Activated naive CD8-positive, alpha-beta T cell treated with anti-CD3 and anti-CD28 coated beads, Interleukin-2, amount 50 U/mL, for 24 hours (primary cell): ENCODE measurements around the gene NEK2.
"Not testable (repeated sequence)": the region's sequence is repeated elsewhere in the genome, so short reads cannot be mapped to it uniquely, and the experiment has no call there.

Experiments
- ATAC-seq: fragments of 150-1000 bp; cut with Tn5 transposase; one replicate; pipeline ENCODE4 v1.10.0; 2021
- DNase-seq: peaks from one replicate; pipeline ENCODE4 v3.0.0; 2021
- H3K27ac Mint-ChIP-seq: one replicate; pipeline ENCODE4 v1.8.0; 2021; ENCODE audit warnings: mild to moderate bottlenecking, mixed read lengths
- H3K27me3 Mint-ChIP-seq: one replicate; pipeline ENCODE4 v1.8.0; 2021; ENCODE audit warnings: mixed read lengths
- H3K36me3 Mint-ChIP-seq: one replicate; pipeline ENCODE4 v1.8.0; 2021; ENCODE audit warnings: low read depth, mixed read lengths
- H3K4me1 Mint-ChIP-seq: one replicate; pipeline ENCODE4 v1.8.0; 2021; ENCODE audit warnings: mixed read lengths
- H3K4me3 Mint-ChIP-seq: one replicate; pipeline ENCODE4 v1.8.0; 2021; ENCODE audit warnings: mild to moderate bottlenecking, moderate library complexity, mixed read lengths
- H3K9me3 Mint-ChIP-seq: one replicate; pipeline ENCODE4 v1.8.0; 2021; ENCODE audit warnings: mixed read lengths

Gene NEK2

DNA sequence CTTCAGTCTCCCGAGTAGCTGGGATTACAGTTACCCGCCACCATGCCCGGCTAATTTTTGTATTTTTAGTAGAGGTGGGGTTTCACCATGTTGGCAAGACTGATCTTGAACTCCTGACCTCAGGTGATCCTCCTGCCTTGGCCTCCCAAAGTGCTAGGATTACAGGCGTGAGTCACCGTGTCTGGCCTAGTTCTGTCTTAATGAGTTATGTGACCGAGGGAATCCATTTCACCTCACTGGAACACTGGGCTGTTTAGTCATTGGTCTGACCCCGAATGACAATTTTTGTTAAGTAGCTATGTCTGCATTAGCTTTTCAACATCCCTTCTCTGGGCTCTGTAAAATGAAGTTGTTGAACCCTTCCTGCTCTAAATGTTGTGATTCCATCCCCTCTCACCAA, 6.8 kb upstream of the NEK2 start:
- H3K4me1 Mint-ChIP-seq = peaks cover 13% of the 10 kb centered on the region
- not testable (repeated sequence) for H3K9me3 Mint-ChIP-seq, DNase-seq, H3K27me3 Mint-ChIP-seq, ATAC-seq, H3K27ac Mint-ChIP-seq, H3K36me3 Mint-ChIP-seq, H3K4me3 Mint-ChIP-seq

DNA sequence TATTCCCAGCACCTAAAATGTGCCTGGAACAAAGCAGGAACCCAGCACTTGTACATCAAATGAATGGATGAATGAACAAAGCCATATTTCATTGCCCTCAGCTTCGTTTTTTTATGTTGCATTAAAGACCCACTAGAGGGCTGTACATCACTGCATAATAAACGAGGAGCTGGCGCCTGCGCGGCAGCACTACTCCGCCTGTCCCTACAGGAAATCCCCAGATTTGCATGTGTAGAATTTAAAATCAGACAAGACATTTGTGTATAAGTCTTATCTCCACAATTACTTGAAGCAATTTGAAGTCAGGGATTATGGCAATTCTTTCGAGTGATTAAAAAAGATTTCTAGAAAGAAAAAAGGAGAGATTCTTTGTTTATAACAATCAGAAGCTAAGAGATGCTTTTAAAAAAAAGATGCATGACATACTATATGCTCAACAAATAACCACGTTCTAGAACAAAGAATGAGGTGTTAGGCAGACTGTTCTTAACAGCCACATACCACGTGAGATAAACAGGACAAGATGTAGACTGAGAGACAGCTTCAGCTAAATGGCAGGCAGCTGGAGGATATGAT, 5.4 kb upstream of the NEK2 start:
- ATAC-seq (peak; percentile 92), DNase-seq (peak; percentile 66)
- Mint-ChIP-seq H3K4me3 (no peak overlapping the region), H3K9me3 (no peaks in the 10 kb centered on the region), H3K27me3 (no peaks in the 10 kb centered on the region), H3K36me3 (no peaks in the 10 kb centered on the region), H3K27ac (peak overlapping the region; percentile 53), H3K4me1 (peaks cover 16% of the 10 kb centered on the region)

DNA sequence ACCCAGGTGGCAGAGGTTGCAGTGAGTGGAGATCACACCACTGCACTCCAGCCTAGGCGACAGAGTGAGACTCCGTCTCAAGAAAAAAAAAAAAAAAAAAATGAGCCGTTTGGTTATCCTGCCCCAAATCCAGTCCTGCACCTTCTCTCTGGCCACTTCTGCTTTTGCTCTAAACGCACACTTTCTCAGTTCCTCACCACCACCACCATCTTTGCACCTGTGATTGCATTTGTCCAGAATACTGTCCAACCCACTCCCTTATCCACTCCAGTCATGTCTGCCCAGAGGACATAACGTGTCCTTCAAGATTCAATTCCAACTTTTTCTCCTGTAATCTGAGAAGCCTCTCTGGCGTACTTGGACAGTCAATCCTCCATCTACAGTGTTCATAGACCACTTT, 2.2 kb upstream of the NEK2 start:
- no peak overlapping the region for H3K4me3 Mint-ChIP-seq

DNA sequence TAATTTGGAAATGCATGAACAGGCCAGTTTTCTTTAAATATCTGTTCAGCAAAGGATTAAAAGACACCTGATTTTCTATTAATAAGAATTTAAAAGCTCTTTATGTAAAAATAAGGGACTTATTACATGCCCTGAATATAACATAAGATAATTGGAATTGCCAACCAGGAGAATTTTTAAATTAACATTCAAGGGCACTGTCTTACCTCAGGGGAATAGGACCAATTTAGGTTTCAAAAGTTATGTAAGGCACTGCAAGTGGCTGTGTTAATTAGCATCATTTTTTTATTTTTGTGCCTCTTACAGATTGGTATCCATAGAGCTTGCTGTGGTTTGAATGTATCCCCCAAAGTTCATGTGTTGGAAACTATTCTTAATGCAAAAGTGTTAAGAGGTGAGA, 1.3 kb upstream of the NEK2 start:
- H3K9me3 Mint-ChIP-seq = no peaks in the 10 kb centered on the region
- ATAC-seq = no peak
- no peaks in the 10 kb centered on the region for H3K27me3 Mint-ChIP-seq
- no peak for DNase-seq
- no peak overlapping the region for H3K27ac Mint-ChIP-seq
- H3K36me3 Mint-ChIP-seq = peaks cover 3% of the 10 kb centered on the region
- H3K4me1 Mint-ChIP-seq = peaks cover 28% of the 10 kb centered on the region
- H3K4me3 Mint-ChIP-seq = no peak overlapping the region

More for the DNA sequence above, 2.2 kb upstream of the NEK2 start:
- H3K27ac Mint-ChIP-seq = no peak overlapping the region
- H3K36me3 Mint-ChIP-seq = peaks cover 2% of the 10 kb centered on the region
- ATAC-seq (no peak), DNase-seq (no peak)
- peaks cover 29% of the 10 kb centered on the region for H3K4me1 Mint-ChIP-seq
- no peaks in the 10 kb centered on the region for H3K27me3 Mint-ChIP-seq
- H3K9me3 Mint-ChIP-seq = no peaks in the 10 kb centered on the region

DNA sequence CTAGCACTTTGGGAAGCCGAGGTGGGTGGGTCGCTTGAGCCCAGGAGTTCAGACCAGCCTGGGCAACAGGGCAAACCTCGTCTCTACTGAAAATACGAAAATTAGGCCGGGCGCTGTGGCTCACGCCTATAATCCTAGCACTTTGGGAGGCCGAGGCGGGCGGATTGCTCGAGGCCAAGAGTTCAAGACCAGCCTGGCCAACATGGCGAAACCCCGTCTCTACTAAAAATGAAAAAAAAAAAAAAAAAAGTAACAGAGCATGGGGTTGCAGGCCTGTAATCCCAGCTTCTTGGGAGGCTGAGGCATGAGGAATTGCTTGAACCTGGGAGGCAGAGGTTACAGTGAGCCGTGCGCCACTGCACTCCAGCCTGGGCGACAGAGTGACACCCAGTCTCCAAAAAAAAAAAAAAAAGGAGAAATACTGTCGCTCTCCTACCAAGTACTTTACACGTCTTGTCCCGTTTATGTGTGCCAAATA, 724 bp upstream of the NEK2 start:
- no peak for ATAC-seq
- H3K27me3 Mint-ChIP-seq = no peaks in the 10 kb centered on the region
- no peaks in the 10 kb centered on the region for H3K9me3 Mint-ChIP-seq
- H3K4me3 Mint-ChIP-seq = peak overlapping the region; percentile 92
- DNase-seq = no peak
- peaks cover 3% of the 10 kb centered on the region for H3K36me3 Mint-ChIP-seq
- peak overlapping the region; percentile 75 for H3K27ac Mint-ChIP-seq
- H3K4me1 Mint-ChIP-seq = peaks cover 26% of the 10 kb centered on the region

DNA sequence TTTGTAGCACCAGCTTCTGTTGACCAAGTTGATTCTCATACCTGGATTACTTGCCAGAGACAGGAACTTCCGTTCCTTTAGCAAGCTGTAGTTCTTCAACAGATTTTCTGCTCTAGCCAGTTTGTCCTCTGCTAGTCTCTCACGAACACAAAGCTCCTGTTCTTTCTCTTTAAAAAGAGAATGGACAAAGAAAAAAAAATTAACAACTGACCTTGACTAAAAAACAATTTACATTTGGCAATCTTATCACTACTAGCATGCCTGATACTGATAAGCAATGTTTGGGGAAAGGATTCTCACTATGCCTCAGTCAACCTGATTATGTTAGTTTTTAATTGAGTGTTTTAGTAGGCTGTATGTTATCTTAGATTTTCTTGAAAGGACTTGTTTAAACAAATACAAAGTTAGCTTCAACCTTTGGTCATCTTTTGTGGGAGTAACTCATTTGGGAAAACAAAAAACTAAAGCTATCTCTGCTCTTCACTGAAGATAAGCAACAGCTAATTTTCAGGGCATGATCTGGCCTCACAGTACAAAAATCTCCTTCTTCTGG, 8.3 kb downstream of the NEK2 start:
- Mint-ChIP-seq H3K9me3 (no peaks in the 10 kb centered on the region), H3K4me3 (no peak overlapping the region), H3K27me3 (no peaks in the 10 kb centered on the region), H3K4me1 (no peaks in the 10 kb centered on the region), H3K27ac (no peak overlapping the region), H3K36me3 (peaks cover 14% of the 10 kb centered on the region)
- DNase-seq = no peak
- no peak for ATAC-seq

DNA sequence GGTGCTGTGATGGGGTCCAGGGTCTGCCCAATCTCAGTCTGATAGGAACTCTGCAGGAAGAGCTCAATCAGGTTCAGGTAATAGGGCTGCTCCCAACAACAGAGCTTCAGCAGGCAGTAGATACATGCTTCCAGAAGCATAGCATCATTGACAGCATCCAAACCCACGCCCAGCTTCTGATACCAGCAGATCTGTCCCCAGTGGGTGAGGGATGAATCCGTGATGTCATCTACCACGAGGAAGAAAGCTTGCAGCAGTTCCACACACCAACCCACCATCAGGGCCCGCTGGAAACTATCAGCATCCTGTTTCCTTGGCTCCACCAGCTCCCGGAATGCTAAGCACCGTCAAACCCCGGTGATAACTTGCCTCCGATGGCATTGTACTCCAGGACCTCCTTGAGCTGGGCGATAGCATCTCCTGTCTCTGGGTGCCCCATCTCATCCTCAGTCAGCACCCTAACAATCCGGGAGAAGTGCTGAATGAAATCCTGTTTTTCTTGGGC, 14.7 kb downstream of the NEK2 start:
- no peaks in the 10 kb centered on the region for H3K36me3 Mint-ChIP-seq
- ATAC-seq = no peak

DNA sequence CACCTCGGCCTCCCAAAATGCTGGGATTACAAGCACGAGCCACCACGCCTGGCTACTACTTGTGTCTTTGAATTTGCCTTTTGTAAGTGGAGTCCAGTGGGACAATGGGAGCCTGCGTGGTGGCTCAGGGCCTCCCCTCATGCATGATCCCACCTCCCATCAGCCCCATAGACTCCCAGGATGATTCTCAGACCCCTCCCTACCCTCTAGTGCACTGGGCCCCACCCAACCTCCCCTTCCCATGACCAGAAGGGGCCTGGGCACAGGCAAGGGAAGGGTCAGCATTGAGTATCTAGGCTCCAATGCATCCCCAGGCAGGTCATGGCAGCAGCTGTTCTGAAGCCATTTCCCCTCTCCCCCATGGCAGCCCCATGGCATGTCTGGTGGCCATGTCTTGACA, 18.7 kb downstream of the NEK2 start:
- Mint-ChIP-seq H3K9me3 (no peaks in the 10 kb centered on the region), H3K4me3 (no peak overlapping the region), H3K4me1 (no peaks in the 10 kb centered on the region), H3K27ac (no peak overlapping the region), H3K27me3 (no peaks in the 10 kb centered on the region), H3K36me3 (no peaks in the 10 kb centered on the region)
- ATAC-seq (no peak), DNase-seq (no peak)

More for the DNA sequence above, 14.7 kb downstream of the NEK2 start:
- H3K27ac Mint-ChIP-seq = no peak overlapping the region
- H3K4me1 Mint-ChIP-seq = no peaks in the 10 kb centered on the region
- no peaks in the 10 kb centered on the region for H3K9me3 Mint-ChIP-seq
- H3K4me3 Mint-ChIP-seq = no peak overlapping the region
- no peak for DNase-seq
- H3K27me3 Mint-ChIP-seq = no peaks in the 10 kb centered on the region

DNA sequence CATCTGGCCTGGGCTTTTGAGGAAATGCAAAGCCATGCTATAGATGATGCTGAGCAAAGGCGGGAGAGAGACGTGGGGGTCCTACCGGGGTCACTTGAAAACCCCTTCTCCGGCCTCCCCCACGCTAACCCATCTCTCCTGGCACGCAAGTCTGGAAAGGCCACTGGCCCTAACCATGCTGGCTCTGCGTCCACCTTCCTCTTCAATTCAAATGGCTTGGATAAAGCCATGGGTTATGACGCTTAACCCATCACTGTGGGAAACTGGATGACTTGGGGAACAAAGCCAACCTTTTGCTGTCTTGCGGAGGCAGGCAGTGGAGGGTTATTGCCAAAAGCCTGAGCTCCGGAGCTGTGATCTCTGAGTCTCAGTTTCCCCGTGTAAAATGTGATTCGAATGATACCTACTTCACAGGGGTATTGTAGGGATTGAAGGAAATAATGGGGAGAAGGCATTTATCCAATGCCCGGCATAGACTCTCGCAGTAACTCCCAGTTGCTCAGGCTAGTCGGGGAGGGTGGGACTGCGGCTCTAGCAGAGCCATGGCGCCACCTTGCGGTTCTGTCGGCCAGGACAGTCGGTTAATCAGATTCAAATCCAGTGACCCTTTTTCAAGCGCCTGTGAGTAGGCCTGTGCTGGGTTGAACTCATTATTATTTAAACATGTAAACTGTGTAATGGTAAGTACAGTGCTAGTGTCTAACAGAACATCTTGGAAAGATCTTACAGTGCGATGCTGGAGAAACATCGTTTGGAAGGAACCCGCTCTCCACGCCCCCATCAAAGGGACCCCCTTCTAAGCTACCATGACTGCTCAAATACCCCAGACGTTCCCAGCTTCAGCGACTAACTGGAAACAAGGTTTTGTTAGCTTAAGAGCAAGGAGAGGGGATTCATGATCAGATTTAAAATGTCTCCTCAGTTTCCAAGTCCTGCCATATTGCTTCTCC, 20.3 kb downstream of the NEK2 start:
- no peaks in the 10 kb centered on the region for H3K36me3 Mint-ChIP-seq
- ATAC-seq = peak; percentile 94
- peak; percentile 89 for DNase-seq
- no peak overlapping the region for H3K27ac Mint-ChIP-seq
- no peak overlapping the region for H3K4me3 Mint-ChIP-seq
- no peaks in the 10 kb centered on the region for H3K9me3 Mint-ChIP-seq
- H3K27me3 Mint-ChIP-seq = no peaks in the 10 kb centered on the region
- H3K4me1 Mint-ChIP-seq = no peaks in the 10 kb centered on the region

DNA sequence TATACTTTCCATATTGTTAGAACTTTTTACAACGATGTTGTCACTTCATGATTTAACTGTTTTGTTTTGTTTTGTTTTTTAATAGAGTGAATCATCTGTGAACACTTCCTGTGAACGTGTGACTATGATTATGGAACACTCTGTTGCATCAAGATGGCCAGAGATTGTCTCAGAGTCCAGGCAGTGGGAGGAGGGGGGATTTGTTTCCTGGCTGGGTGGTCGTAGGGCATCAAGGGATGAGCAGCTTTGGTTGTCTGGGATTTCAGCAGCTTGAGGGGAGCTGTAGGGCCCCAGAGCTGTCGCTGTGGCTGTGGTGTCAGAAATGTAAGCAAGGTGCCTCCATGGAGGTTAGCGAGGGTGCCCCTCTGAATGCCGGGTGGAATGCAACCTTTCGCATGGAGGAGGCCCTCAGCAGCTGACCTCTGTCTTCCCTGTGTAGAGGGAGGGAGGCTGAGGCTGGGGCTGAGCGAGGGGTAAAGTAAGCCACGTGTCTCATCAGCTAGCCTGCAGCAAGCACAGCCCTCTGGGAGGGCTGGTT, 21.4 kb downstream of the NEK2 start:
- H3K4me1 Mint-ChIP-seq = no peaks in the 10 kb centered on the region
- ATAC-seq (no peak), DNase-seq (no peak)
- no peaks in the 10 kb centered on the region for H3K9me3 Mint-ChIP-seq
- no peaks in the 10 kb centered on the region for H3K36me3 Mint-ChIP-seq
- H3K4me3 Mint-ChIP-seq = no peak overlapping the region
- H3K27ac Mint-ChIP-seq = no peak overlapping the region
- no peaks in the 10 kb centered on the region for H3K27me3 Mint-ChIP-seq

DNA sequence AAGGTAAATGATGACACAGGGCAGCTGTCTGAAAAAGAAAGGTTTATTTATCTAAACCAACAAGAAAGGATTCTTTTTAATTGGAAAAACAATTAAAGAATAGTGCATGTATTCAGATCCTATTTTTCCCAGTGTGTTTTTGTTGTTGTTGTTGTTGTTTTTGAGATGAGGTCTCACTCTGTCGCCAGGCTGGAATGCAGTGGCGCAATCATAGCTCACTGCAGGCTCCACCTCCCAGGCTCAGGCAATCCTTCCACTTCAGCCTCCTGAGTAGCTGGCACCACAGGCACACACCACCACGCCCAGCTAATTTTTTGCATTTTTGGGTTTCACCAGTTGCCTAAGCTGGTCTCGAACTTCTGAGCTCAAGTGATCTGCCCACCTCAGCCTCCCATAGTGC, 22.1 kb downstream of the NEK2 start:
- DNase-seq = no peak
- Mint-ChIP-seq H3K4me1 (no peaks in the 10 kb centered on the region), H3K27ac (no peak overlapping the region), H3K27me3 (no peaks in the 10 kb centered on the region), H3K36me3 (no peaks in the 10 kb centered on the region), H3K9me3 (no peaks in the 10 kb centered on the region), H3K4me3 (no peak overlapping the region)
- no peak for ATAC-seq

DNA sequence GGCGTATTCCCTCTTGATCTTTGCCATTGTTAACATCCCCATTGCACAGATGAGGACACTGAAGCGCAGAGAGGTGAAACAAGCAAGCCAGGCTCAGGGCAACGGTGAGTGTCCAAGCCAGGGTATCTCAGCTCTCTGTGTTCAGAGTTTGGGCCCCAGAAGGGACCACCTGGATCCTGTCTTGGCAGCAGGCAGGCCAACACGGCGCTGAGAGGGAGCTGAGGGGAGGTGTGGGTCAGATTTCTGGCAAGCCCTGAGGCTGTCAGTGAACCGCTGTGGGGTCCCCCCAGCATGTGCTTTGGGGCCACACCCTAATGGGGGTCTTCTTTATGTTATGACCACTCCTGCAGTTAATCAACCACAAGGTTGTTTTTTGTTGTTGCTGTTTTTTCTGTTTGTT, 23.1 kb downstream of the NEK2 start:
- Mint-ChIP-seq H3K27me3 (no peaks in the 10 kb centered on the region), H3K9me3 (no peaks in the 10 kb centered on the region), H3K4me3 (no peak overlapping the region), H3K36me3 (no peaks in the 10 kb centered on the region), H3K4me1 (no peaks in the 10 kb centered on the region), H3K27ac (no peak overlapping the region)
- no peak for ATAC-seq
- no peak for DNase-seq

DNA sequence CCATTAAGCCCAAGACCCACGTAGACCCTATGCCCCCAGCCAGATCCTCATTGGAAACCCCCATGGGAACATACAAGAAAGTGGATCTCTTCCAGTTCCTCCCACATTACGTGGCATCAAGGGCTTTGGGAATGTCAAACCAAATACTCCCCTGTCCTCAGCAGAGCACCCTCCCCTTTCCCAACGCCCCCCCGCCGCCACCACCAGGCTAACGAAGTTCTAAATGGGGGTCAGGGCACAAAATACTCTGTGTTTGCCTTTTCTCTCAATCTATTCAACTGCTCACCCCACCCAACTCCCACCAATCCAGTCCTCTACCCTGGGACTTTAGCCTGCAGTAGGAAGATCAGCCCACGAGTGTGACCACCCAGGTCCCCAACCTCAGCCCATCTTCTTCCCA, 24.5 kb downstream of the NEK2 start:
- ATAC-seq (no peak), DNase-seq (no peak)
- no peaks in the 10 kb centered on the region for H3K9me3 Mint-ChIP-seq
- H3K27ac Mint-ChIP-seq = no peak overlapping the region
- H3K4me1 Mint-ChIP-seq = no peaks in the 10 kb centered on the region
- no peaks in the 10 kb centered on the region for H3K27me3 Mint-ChIP-seq
- no peak overlapping the region for H3K4me3 Mint-ChIP-seq
- H3K36me3 Mint-ChIP-seq = no peaks in the 10 kb centered on the region

DNA sequence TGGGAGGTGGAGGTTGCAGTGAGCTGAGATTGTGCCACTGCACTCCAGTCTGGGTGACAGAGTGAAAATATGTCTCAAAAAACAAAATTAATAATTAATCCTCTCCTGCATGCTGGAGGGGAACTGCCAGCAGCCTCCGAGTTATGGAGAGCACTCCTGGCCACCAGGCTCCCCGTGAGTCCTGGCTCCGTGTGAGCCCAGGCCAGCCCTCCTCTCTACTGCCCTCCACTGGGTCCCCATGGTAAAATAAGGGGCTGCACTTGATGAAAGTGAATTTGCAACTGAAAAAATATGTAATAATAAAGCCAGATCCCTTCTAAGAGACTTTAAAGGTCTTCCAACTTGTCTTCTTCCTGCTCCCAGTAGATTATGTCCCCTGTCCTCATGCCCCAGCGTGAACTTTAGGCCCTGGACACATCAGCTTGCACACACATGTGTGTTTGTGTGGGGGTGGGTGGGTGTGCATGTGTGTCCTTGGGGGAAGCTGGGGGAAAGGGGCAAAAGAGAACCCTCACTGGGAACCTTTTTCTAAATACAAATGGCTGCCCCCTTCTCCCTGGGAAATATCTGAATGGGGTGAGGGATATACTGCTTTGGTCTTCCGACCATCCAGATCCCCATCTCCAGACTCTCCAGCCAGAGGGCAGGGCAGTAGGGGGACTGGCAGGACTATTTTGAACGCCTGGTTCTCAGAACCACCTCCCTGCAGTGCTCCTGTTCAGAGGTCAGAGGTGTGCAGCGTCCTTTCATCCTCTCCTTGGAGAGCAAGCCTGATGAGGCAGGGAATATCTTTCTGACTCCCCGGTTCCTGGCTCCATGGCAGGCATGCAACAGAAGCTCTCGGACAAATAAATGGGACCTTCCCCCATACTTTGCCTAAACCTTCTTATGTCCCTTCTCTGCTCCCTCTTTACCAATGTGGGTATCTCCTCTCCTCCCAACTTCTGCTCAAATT, 26.2 kb downstream of the NEK2 start:
- DNase-seq (no peak), ATAC-seq (no peak)
- no peaks in the 10 kb centered on the region for H3K36me3 Mint-ChIP-seq
- H3K27ac Mint-ChIP-seq = no peak overlapping the region
- H3K27me3 Mint-ChIP-seq = no peaks in the 10 kb centered on the region
- H3K4me1 Mint-ChIP-seq = no peaks in the 10 kb centered on the region
- H3K4me3 Mint-ChIP-seq = no peak overlapping the region
- no peaks in the 10 kb centered on the region for H3K9me3 Mint-ChIP-seq
